Astrocyte (in vitro differentiated cells and primary cell): ENCODE measurements around the gene JKAMP. TPM values are rescaled to one million over a fixed set of nuclear protein-coding genes. Genes with fewer than 3 reads are reported as not detected.

Experiments
- DNase-seq: peaks from one replicate; pipeline ENCODE4 v3.0.0-alpha.2; 2010; ENCODE audit warnings: low read depth
- FAIRE-seq: peaks from 2 replicates; lab custom pipeline; 2011; peaks lifted over from hg19 to GRCh38; lab: Jason Lieb, UNC
- H2AFZ ChIP-seq: 2 replicates; pipeline ENCODE4 v1.6.0; 2012; ENCODE audit warnings: low read depth, low read length, inconsistent platforms
- H3K27ac ChIP-seq: 2 replicates; pipeline ENCODE4 v1.5.1; 2011; ENCODE audit warnings: low read depth, low read length, inconsistent platforms
- H3K27me3 ChIP-seq: 2 replicates; pipeline ENCODE4 v1.6.0; 2011; ENCODE audit warnings: low read length, inconsistent platforms; ENCODE audit not compliant: insufficient read depth
- H3K36me3 ChIP-seq: 2 replicates; pipeline ENCODE4 v1.5.1; 2011; ENCODE audit warnings: low read length, inconsistent platforms; ENCODE audit not compliant: insufficient read depth
- H3K4me1 ChIP-seq: 2 replicates; pipeline ENCODE4 v1.5.1; 2011; ENCODE audit warnings: low read length, inconsistent platforms; ENCODE audit not compliant: insufficient read depth
- H3K4me2 ChIP-seq: 2 replicates; pipeline ENCODE4 v1.6.0; 2012; ENCODE audit warnings: low read length, inconsistent platforms
- H3K4me3 ChIP-seq: 2 replicates; pipeline ENCODE4 v1.5.1; 2011; ENCODE audit warnings: low read depth, mild to moderate bottlenecking, low read length, inconsistent platforms; ENCODE audit not compliant: insufficient read depth
- H3K79me2 ChIP-seq: 2 replicates; pipeline ENCODE4 v1.6.0; 2012; ENCODE audit warnings: mild to moderate bottlenecking, low read length, inconsistent platforms; ENCODE audit not compliant: insufficient read depth
- H3K9ac ChIP-seq: 2 replicates; pipeline ENCODE4 v1.6.0; 2012; ENCODE audit warnings: mild to moderate bottlenecking, low read length, inconsistent platforms
- H3K9me3 ChIP-seq: 2 replicates; pipeline ENCODE4 v1.5.1; 2012; ENCODE audit warnings: low read depth, mild to moderate bottlenecking, low read length, inconsistent platforms; ENCODE audit not compliant: insufficient read depth
- H4K20me1 ChIP-seq: 2 replicates; pipeline ENCODE4 v1.6.0; 2012; ENCODE audit warnings: low read length, inconsistent platforms; ENCODE audit not compliant: insufficient read depth
- H3K27ac Mint-ChIP-seq: one replicate; pipeline ENCODE4 v1.8.0; 2021; ENCODE audit warnings: mild to moderate bottlenecking, mixed read lengths; ENCODE audit not compliant: unreplicated experiment
- H3K27me3 Mint-ChIP-seq: one replicate; pipeline ENCODE4 v1.8.0; 2021; ENCODE audit warnings: low read depth, mixed read lengths; ENCODE audit not compliant: unreplicated experiment
- H3K36me3 Mint-ChIP-seq: one replicate; pipeline ENCODE4 v1.8.0; 2021; ENCODE audit warnings: low read depth, mixed read lengths; ENCODE audit not compliant: unreplicated experiment
- H3K4me1 Mint-ChIP-seq: one replicate; pipeline ENCODE4 v1.8.0; 2021; ENCODE audit warnings: low read depth, mixed read lengths; ENCODE audit not compliant: unreplicated experiment
- H3K4me3 Mint-ChIP-seq: one replicate; pipeline ENCODE4 v1.8.0; 2021; ENCODE audit warnings: mild to moderate bottlenecking, moderate library complexity, mixed read lengths; ENCODE audit not compliant: unreplicated experiment
- H3K9me3 Mint-ChIP-seq: one replicate; pipeline ENCODE4 v1.8.0; 2021; ENCODE audit warnings: mild to moderate bottlenecking, mixed read lengths; ENCODE audit not compliant: unreplicated experiment
- CTCF ChIP-seq: IDR thresholded peaks from 2 replicates; pipeline ENCODE4 v1.5.1; 2011; ENCODE audit warnings: low read depth, mild to moderate bottlenecking, inconsistent platforms, low read length, moderate library complexity; ENCODE audit not compliant: insufficient read depth
- EZH2 ChIP-seq: IDR thresholded peaks from 2 replicates; pipeline ENCODE4 v1.6.1; 2012; ENCODE audit warnings: mild to moderate bottlenecking, low read length, inconsistent platforms; ENCODE audit not compliant: insufficient read depth
- total RNA-seq: library from RNA; stranded (reverse); gene quantifications from 2 replicates; pipeline ENCODE4 v1.2.1, GENCODE V29; 2021

Gene JKAMP
- total RNA-seq, 1 donor from 2014 or later = 74.6 TPM

GRCh38 chr14:59537476-59537875, 53.2 kb downstream of the JKAMP start:
- H3K9me3 Mint-ChIP-seq = no peaks in the 10 kb centered on the region
- peaks cover 4% of the 10 kb centered on the region for H3K4me1 ChIP-seq
- no peak overlapping the region for H3K27ac Mint-ChIP-seq
- FAIRE-seq (no peak), DNase-seq (no peak)
- H3K36me3 ChIP-seq = no peaks in the 10 kb centered on the region
- no peak overlapping the region for H3K27ac ChIP-seq
- H3K4me2 ChIP-seq = no peak overlapping the region
- no peak overlapping the region for H2AFZ ChIP-seq
- no peaks in the 10 kb centered on the region for H3K79me2 ChIP-seq
- H3K9ac ChIP-seq = no peak overlapping the region
- H3K27me3 Mint-ChIP-seq = no peaks in the 10 kb centered on the region
- H3K27me3 ChIP-seq = no peaks in the 10 kb centered on the region
- H3K4me3 Mint-ChIP-seq = no peak overlapping the region
- H4K20me1 ChIP-seq = no peaks in the 10 kb centered on the region
- H3K36me3 Mint-ChIP-seq = no peaks in the 10 kb centered on the region
- no peaks in the 10 kb centered on the region for H3K4me1 Mint-ChIP-seq
- no peak overlapping the region for H3K4me3 ChIP-seq
- H3K9me3 ChIP-seq = no peaks in the 10 kb centered on the region
- TF ChIP-seq EZH2 (no peak), CTCF (no peak)

- no peaks in the 10 kb centered on the region for H3K27me3 ChIP-seq
- H3K4me3 ChIP-seq = no peak overlapping the region
- H4K20me1 ChIP-seq = no peaks in the 10 kb centered on the region
- no peak overlapping the region for H3K4me2 ChIP-seq
- no peak overlapping the region for H3K9ac ChIP-seq
- no peak overlapping the region for H3K27ac ChIP-seq
- Mint-ChIP-seq H3K27ac (no peak overlapping the region), H3K4me1 (no peaks in the 10 kb centered on the region), H3K9me3 (no peaks in the 10 kb centered on the region), H3K4me3 (no peak overlapping the region), H3K27me3 (no peaks in the 10 kb centered on the region), H3K36me3 (no peaks in the 10 kb centered on the region)
- no peak overlapping the region for H2AFZ ChIP-seq
- H3K9me3 ChIP-seq = no peaks in the 10 kb centered on the region
- DNase-seq (no peak), FAIRE-seq (no peak)
- H3K4me1 ChIP-seq = peaks cover 4% of the 10 kb centered on the region
- H3K36me3 ChIP-seq = no peaks in the 10 kb centered on the region
- H3K79me2 ChIP-seq = no peaks in the 10 kb centered on the region
- TF ChIP-seq CTCF (no peak), EZH2 (no peak)
Observed at GRCh38 chr14:59538936-59539335, 54.6 kb downstream of the JKAMP start.

GRCh38 chr14:59540852-59541251, 56.5 kb downstream of the JKAMP start:
- TF ChIP-seq CTCF (no peak), EZH2 (no peak)
- H3K9me3 Mint-ChIP-seq = no peaks in the 10 kb centered on the region
- no peaks in the 10 kb centered on the region for H4K20me1 ChIP-seq
- no peak overlapping the region for H3K27ac Mint-ChIP-seq
- H2AFZ ChIP-seq = no peak overlapping the region
- H3K4me2 ChIP-seq = no peak overlapping the region
- no peaks in the 10 kb centered on the region for H3K4me1 ChIP-seq
- no peaks in the 10 kb centered on the region for H3K27me3 Mint-ChIP-seq
- H3K9me3 ChIP-seq = no peaks in the 10 kb centered on the region
- peaks cover 4% of the 10 kb centered on the region for H3K4me1 Mint-ChIP-seq
- FAIRE-seq (no peak), DNase-seq (no peak)
- H3K4me3 ChIP-seq = no peak overlapping the region
- no peaks in the 10 kb centered on the region for H3K79me2 ChIP-seq
- H3K27ac ChIP-seq = no peak overlapping the region
- H3K36me3 ChIP-seq = no peaks in the 10 kb centered on the region
- H3K27me3 ChIP-seq = no peaks in the 10 kb centered on the region
- H3K9ac ChIP-seq = no peak overlapping the region
- H3K36me3 Mint-ChIP-seq = no peaks in the 10 kb centered on the region
- H3K4me3 Mint-ChIP-seq = no peak overlapping the region
